ENCODE data around the gene NAA10. TPM values are rescaled to one million over a fixed set of nuclear protein-coding genes. Genes with fewer than 3 reads are reported as not detected.

Gene NAA10
- total RNA-seq, 2 donors from 2014 or later: 76.7 to 94.1 TPM

DNA sequence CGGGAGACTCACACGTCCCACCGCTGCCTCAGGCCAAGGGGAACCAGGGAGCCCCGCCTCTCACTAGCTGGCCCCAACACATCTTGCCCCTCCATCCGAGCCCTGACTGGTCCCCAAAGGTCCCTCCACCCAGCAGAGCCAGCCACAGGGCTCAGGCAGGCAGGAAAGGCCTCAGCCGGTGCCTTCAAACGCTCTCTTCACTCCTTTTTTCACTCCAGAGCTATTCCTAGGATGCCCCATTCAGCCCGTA is 7.2 kb downstream of the NAA10 start:
- peaks cover 62% of the 10 kb centered on the region for H3K4me1 Mint-ChIP-seq (ENCODE audit: low read depth)
- no peaks in the 10 kb centered on the region for H3K27me3 Mint-ChIP-seq (ENCODE audit: low read depth)
- DNase-seq (no peak), ATAC-seq (replicated peaks in 1 of 2) (no peak)
- H3K27ac Mint-ChIP-seq: peak overlapping the region; percentile 73
- peak overlapping the region; percentile 89 to 97 for H3K4me3 Mint-ChIP-seq
- H3K36me3 Mint-ChIP-seq (ENCODE audit: insufficient read depth in 2 of 2): peaks cover 4 to 5% of the 10 kb centered on the region in 2 donors
- no peaks in the 10 kb centered on the region for H3K9me3 Mint-ChIP-seq

- DNase-seq (peak; percentile 74 to 85), ATAC-seq (replicated peaks in 1 of 2) (peak; percentile 46 to 52)
- H3K4me3 Mint-ChIP-seq: peak overlapping the region; percentile 89 to 97
- no peaks in the 10 kb centered on the region for H3K9me3 Mint-ChIP-seq
- peaks cover 68% of the 10 kb centered on the region for H3K4me1 Mint-ChIP-seq (ENCODE audit: low read depth)
- peak overlapping the region; percentile 73 for H3K27ac Mint-ChIP-seq
- peaks cover 4 to 5% of the 10 kb centered on the region in 2 donors for H3K36me3 Mint-ChIP-seq (ENCODE audit: insufficient read depth in 2 of 2)
- no peaks in the 10 kb centered on the region for H3K27me3 Mint-ChIP-seq (ENCODE audit: low read depth)
Measured at GRCh38 chrX:153926858-153927671, 7.8 kb downstream of the NAA10 start.

- Mint-ChIP-seq H3K9me3 (no peaks in the 10 kb centered on the region), H3K27me3 (ENCODE audit: low read depth) (no peaks in the 10 kb centered on the region), H3K27ac (peak overlapping the region; percentile 89), H3K36me3 (ENCODE audit: insufficient read depth in 2 of 2) (peaks cover 4% of the 10 kb centered on the region in 2 donors), H3K4me3 (peak overlapping the region; percentile 89 to 97), H3K4me1 (ENCODE audit: low read depth) (peaks cover 71% of the 10 kb centered on the region)
- ATAC-seq (replicated peaks in 1 of 2) (peak; percentile 25), DNase-seq (no peak)
Measured at GRCh38 chrX:153926552-153926857, 8.3 kb downstream of the NAA10 start.

- DNase-seq (peak; percentile 72 to 74), ATAC-seq (replicated peaks in 1 of 2) (peak; percentile 25 to 33)
- peaks cover 2 to 4% of the 10 kb centered on the region in 2 donors for H3K36me3 Mint-ChIP-seq (ENCODE audit: insufficient read depth in 2 of 2)
- peak within 1 kb of the TSS; percentile 89 for H3K27ac Mint-ChIP-seq
- H3K4me1 Mint-ChIP-seq (ENCODE audit: low read depth): peaks cover 71% of the 10 kb centered on the region
- no peaks in the 10 kb centered on the region for H3K27me3 Mint-ChIP-seq (ENCODE audit: low read depth)
- H3K9me3 Mint-ChIP-seq: no peaks in the 10 kb centered on the region
- H3K4me3 Mint-ChIP-seq: peak within 1 kb of the TSS; percentile 96 to 97
Measured at GRCh38 chrX:153925739-153926551, 8.9 kb downstream of the NAA10 start, which contains the start of gene ARHGAP4. TSS of gene ARHGAP4 (minus strand) at chrX:153926264. CDS start at chrX:153926202, 62 bp downstream.

GRCh38 chrX:153925387-153925738 is 9.5 kb downstream of the NAA10 start:
- Mint-ChIP-seq H3K27ac (peak overlapping the region; percentile 88), H3K4me3 (peak overlapping the region; percentile 90 to 96), H3K9me3 (no peaks in the 10 kb centered on the region), H3K4me1 (ENCODE audit: low read depth) (peaks cover 65% of the 10 kb centered on the region), H3K36me3 (ENCODE audit: insufficient read depth in 2 of 2) (peaks cover 2 to 4% of the 10 kb centered on the region in 2 donors), H3K27me3 (ENCODE audit: low read depth) (no peaks in the 10 kb centered on the region)
- ATAC-seq (replicated peaks in 1 of 2) (no peak), DNase-seq (no peak)

DNA sequence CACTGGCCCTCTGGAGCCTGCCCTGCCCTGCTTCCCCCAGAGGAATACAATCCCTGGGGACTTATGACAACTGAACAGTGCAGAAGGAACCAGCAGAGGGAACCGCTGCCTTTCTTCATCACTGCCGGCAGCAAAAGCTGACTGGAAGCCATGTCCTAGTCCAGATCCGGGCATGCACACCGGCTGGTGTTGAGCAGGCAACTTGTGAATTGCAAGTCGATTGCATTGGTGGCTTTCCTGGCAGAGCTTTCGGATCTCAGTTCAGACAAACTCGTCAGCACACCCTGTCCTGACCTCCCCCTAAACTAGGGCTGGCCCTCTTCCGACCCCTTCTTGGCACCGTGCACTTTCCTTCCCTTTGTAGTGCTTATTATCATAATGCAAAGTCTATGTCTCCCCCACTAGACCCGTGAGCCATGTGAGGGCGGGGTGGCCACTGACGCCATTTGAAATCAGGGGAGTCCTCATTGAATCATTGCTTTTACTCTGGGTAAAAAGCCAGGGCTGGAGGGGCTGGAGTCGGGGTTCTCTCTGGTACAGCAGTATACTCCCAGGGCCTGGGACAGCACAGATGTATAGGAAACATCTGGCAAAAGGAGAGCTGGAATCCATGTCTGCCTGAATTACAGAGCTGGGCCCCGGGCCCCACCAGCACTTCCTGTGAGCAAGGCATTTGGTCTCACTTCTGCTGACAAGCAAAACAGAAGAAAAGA is 10.5 kb downstream of the NAA10 start:
- Mint-ChIP-seq H3K27ac (peak overlapping the region; percentile 82), H3K27me3 (ENCODE audit: low read depth) (peaks cover 3% of the 10 kb centered on the region), H3K4me1 (ENCODE audit: low read depth) (peaks cover 60% of the 10 kb centered on the region), H3K4me3 (peak overlapping the region; percentile 90 to 96), H3K9me3 (no peaks in the 10 kb centered on the region), H3K36me3 (ENCODE audit: insufficient read depth in 2 of 2) (peaks cover 5% of the 10 kb centered on the region in 2 donors)
- no peak for ATAC-seq (replicated peaks in 1 of 2)
- DNase-seq: peak; percentile 36 to 46

DNA sequence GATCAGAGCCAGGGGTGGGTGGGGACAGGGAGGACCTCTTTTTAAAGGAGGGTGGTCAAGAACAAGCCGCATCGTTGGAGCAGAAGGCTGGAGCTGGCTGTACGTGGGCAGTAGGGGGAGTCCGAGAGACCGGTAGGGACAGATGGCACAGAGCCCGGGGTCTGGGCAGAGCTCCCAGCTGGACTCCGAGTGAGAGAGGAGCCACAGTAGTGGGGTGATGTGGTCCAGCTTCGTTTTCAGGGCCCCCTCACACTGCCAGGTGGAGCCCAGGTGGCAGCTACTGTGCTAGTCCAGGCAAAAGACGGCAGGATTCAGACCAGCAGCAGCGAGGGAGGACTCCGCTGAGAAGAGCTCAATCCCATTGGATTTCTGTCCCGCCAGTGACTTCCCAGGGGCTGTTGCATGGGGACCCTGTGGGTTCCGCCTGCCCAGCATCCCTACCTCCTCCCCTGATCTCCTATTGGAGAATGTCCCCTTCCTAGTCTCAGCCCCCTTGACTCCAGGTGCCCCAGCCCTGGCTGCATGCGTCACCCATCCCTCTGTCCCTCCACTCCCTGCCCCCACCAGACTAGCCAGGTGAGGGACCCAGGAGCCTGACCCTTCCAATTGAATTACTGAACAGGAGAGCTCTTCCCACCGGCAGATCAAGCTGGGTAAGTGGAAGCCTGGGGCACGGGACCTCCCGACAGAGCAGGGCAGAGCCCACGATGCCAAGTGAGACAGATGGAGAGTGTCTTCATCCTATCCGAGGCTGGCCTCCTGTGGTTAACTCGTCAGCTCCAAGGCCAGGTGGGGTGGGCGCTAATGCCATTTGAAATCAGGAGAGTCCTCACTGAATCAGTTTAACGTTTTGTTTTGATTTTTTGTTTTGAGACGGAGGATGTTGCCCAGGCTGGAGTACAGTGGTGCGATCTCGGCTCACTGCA is 11.6 kb downstream of the NAA10 start:
- no peaks in the 10 kb centered on the region for H3K9me3 Mint-ChIP-seq
- peak overlapping the region; percentile 90 to 96 for H3K4me3 Mint-ChIP-seq
- H3K4me1 Mint-ChIP-seq (ENCODE audit: low read depth): peaks cover 49% of the 10 kb centered on the region
- H3K27ac Mint-ChIP-seq: peak overlapping the region; percentile 82
- peaks cover 5 to 10% of the 10 kb centered on the region in 2 donors for H3K36me3 Mint-ChIP-seq (ENCODE audit: insufficient read depth in 2 of 2)
- no peak for ATAC-seq (replicated peaks in 1 of 2)
- peak; percentile 38 to 41 for DNase-seq
- H3K27me3 Mint-ChIP-seq (ENCODE audit: low read depth): peaks cover 5% of the 10 kb centered on the region

- no peak for ATAC-seq (replicated peaks in 1 of 2)
- no peak for DNase-seq
- Mint-ChIP-seq H3K36me3 (ENCODE audit: insufficient read depth in 2 of 2) (peaks cover 5 to 12% of the 10 kb centered on the region in 2 donors), H3K27ac (no peak overlapping the region), H3K4me1 (ENCODE audit: low read depth) (peaks cover 38% of the 10 kb centered on the region), H3K4me3 (peak overlapping the region; percentile 90 to 96), H3K9me3 (no peaks in the 10 kb centered on the region), H3K27me3 (ENCODE audit: low read depth) (peaks cover 5% of the 10 kb centered on the region)
Measured at GRCh38 chrX:153921511-153922446, 13.1 kb downstream of the NAA10 start.

DNA sequence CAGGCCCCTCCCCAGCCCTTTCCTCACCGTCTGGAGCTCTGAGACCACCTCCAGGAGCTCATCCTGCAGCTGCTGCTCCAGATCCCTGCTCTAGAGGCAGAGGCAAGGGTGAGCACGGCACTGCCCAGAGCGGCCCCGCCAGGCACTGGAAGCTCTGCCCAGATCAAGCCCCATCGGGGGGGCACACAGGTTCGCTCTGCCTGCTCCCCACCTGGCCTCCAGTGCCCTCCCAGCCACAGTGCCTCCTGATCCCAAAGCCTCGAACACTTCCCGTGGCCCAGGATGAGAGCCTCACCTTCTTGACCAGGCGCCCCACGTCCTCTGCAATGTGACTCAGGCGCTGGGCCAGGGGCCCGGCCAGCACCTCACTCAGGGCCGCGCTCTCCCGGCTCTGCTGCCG is 13.8 kb downstream of the NAA10 start:
- ATAC-seq (replicated peaks in 1 of 2) (no peak), DNase-seq (no peak)
- H3K27ac Mint-ChIP-seq: no peak overlapping the region
- H3K9me3 Mint-ChIP-seq: no peaks in the 10 kb centered on the region
- H3K4me3 Mint-ChIP-seq: no peak overlapping the region
- H3K4me1 Mint-ChIP-seq (ENCODE audit: low read depth): peaks cover 34% of the 10 kb centered on the region
- peaks cover 5% of the 10 kb centered on the region for H3K27me3 Mint-ChIP-seq (ENCODE audit: low read depth)
- peaks cover 6 to 14% of the 10 kb centered on the region in 2 donors for H3K36me3 Mint-ChIP-seq (ENCODE audit: insufficient read depth in 2 of 2)

- H3K27me3 Mint-ChIP-seq (ENCODE audit: low read depth): peaks cover 5% of the 10 kb centered on the region
- H3K4me1 Mint-ChIP-seq (ENCODE audit: low read depth): peaks cover 34% of the 10 kb centered on the region
- peaks cover 4 to 14% of the 10 kb centered on the region in 2 donors for H3K36me3 Mint-ChIP-seq (ENCODE audit: insufficient read depth in 2 of 2)
- H3K4me3 Mint-ChIP-seq: no peak overlapping the region
- H3K9me3 Mint-ChIP-seq: no peaks in the 10 kb centered on the region
- ATAC-seq (replicated peaks in 1 of 2): no peak
- H3K27ac Mint-ChIP-seq: no peak overlapping the region
- DNase-seq: no peak
Measured at GRCh38 chrX:153920546-153920945, 14.3 kb downstream of the NAA10 start.

DNA sequence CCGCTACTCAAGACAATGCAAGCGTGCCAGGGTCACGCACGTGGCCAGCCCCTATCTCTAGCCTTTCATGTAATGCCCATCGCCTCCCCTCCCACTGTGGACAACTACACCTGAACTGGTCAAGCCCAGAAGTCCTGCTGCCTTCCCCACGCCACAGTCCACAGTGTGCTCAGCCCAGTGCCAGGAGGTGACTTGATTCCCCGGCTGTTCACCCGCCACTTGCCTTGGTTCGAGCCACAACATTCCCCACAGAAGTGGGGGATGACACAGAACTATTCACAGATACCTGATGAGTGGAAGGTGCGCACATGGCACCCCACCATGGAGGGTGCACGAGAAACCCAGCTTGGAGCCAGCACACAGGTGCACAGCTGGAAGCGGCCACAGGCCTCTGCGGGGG is 15.6 kb downstream of the NAA10 start:
- H3K4me1 Mint-ChIP-seq (ENCODE audit: low read depth): peaks cover 26% of the 10 kb centered on the region
- DNase-seq (no peak), ATAC-seq (replicated peaks in 1 of 2) (no peak)
- H3K27me3 Mint-ChIP-seq (ENCODE audit: low read depth): peaks cover 5% of the 10 kb centered on the region
- peaks cover 4 to 10% of the 10 kb centered on the region in 2 donors for H3K36me3 Mint-ChIP-seq (ENCODE audit: insufficient read depth in 2 of 2)
- no peak overlapping the region for H3K27ac Mint-ChIP-seq
- H3K4me3 Mint-ChIP-seq: no peak overlapping the region
- no peaks in the 10 kb centered on the region for H3K9me3 Mint-ChIP-seq
